GM18499 (cell line): ENCODE measurements around the gene HOXB4.

Experiments
- ATAC-seq: cut with Tn5 transposase; IDR thresholded peaks from one replicate; pipeline ENCODE4 v1.9.1; 2021; ENCODE audit warnings: moderate number of reproducible peaks; ENCODE audit not compliant: insufficient read depth, unreplicated experiment

The HOXB4 gene

DNA sequence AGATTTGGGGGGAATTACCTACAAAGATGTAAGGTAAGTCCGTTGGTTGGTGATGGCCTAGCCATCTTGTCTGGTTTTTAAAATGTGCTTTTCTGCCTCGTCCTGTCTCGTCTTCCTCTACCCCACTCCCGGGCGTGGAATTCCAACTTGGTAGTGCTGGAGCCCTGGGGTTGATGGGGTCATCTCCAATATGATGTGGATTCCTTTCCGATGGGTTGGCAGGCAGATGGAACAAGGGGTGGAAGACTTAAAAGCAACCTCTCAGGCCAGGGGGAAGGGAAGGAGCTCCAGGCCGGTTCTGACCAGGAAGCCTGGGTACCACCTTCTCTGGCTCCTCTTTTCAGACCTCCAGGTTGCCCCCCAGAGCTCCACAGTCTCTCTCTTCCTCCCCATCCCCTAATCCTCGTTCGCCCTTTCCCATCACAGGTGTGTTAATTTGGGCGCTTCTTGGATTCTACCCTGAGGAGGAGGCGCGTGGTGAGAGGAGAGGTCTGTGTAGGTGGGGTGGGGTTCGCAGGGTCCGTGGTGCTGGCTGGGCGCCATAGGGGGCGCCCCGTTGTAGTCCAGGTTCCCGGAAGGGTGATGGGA lies 28.1 kb downstream of the HOXB4 start:
- no peak for ATAC-seq

DNA sequence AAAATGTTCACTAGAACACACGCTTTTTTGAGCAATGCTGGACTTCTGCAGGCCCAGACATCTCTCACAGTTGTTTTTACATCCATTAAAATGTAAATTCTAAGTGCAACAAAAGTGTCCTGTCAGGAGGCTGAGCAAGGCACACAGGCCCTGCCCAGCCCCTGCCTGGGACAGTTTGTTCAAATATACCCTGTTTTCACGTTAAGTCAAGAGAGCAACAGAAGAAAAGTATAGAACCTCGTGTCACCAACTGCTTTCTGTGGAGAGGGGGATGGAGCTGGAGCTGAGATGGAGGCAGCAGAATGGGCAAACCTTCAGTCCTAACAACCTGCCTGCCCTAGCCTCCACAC lies 28.9 kb downstream of the HOXB4 start:
- no peak for ATAC-seq

DNA sequence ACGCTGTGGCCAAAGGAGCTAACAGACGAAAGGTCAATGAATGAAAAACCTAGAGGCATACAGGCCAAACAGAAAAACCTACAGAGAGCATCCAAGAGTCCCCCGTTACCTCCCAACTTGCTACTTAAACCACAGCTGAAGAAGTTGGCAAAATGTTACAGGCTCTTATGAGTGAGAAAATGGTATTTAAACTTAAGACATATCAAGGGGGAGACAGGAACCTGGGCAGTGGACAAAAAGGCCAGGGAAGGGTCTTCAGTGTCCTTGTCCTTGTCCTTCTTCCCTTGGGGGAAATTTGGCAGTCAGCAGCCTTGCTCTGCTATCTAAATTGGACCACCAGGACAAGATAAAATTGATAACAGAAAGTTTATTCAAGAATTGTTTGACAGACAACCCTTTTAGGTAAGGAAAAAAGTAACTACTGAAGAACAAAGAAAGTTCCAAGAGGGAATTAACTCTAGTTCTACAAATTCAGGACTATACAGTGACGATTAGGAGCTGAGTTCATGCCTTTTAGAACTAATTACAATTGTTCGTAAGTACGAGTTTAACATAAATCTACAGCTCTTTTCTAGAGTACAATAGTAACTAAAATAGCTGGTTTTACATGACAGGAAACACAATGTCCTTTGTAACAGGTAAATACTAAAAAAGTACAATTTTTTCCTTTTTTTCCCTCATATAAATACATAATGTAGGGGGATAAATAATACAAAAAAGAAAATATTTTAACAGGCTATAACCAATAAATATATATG lies 29.4 kb downstream of the HOXB4 start:
- no peak for ATAC-seq

DNA sequence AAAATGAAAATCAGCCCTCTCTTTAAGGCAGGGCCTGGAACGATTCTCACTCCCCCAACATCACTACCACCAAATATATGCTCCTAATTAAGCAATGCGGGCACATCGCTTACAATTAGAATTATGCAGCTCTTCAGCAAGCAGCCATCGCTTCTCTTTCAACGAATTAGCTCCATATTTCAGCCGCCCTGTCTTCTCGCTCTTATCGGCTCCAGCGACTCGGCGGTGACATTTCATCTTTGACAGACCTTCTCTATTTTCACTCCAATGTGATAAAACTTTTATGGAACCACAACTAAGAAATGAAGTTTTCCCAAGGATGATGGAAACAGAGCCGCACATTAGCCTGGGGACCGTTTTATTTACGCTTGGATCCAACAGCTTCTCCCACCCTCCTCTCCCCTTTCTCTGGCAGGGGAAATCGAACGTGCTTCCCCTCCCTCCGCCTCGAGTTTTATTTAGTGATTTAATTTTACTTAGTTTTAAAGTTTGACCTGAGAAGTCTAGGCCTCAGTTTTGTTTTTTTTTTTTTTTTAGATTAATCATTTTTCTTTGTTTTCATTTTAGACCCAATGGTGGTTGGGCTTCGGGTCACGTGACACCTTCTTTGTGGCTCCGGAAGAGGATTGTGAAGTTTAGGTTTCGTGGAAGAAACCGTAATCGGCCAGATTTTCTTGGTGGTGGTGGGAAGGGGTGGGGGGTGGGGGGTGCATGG lies 30.2 kb downstream of the HOXB4 start:
- ATAC-seq: no peak

DNA sequence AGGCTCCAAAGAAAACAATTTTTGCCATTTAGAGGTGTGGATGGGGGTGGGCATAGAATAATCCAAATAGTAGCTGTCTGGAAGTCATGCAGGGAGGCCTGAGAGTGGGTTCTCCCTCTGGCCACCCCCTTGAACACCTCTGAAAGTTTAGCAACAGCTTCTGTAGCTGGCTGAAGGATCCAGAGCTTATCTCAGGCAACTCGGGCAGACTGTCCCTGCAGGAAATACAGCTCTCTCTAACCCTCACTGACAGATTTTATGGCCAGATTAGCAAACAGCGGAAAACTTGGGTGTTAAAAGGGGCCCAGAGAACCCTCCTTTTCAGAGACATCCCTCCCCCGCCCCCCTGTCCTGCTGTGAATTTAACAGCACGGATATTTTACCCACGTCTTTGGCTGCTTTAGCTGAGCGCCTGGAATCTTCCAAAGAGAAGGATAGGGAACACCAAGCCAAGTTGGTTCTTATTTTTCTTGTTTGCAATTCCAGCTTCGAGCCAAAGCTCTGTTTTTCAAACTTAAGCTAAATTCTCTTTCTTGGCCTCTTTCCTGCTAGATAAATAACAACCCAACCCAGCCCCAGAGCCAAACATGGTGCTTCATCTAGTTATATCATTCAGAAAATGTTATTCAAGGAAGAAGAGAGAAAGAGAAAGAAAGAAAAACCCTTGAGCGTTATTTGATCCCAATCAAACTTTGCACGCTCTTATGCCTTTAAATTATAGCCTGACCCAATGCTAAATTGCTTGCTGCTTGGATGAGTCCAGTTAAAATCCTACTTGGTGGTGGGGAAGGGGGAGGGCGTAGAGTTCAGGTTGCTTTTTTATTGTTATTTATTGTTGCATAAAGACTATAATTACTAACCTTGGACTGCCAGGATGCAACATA lies 31.0 kb downstream of the HOXB4 start:
- no peak for ATAC-seq

DNA sequence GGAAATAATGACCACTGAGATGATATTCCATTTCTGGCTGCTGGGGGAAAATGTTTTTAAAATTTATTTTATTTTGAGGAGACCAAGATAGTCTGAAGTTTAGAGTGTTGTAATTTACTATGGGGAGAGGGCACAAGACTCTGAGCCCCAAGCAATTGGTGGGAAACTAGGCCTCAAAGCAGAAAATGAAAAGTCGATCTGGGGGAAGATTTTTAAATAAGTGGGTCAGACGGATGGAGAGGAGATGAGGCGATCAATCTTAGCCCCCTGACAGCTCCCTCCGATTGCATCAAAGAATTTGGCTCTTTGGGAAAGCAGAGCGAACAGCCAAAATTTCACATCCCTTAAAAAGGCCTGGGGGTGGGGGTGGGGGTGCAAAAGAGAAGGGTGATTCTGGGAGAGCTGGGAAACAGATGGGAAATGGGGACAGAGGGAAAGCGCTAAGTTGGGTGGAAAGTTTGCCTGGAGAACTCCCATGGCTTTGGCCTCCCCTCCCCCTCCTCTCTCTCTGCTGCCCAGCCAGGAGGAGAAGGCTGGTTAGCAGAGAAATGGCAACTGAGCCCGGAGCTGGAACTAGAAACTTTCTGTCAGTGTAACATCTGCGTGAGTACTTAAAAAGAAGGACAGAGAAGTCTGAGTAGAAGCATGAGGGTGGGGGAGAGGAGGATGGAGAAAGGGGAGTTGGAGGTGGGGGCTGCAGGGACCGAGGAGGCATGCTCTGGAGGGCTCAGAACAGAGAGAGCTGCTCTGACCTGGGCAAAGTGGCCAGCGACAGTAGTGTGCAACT lies 31.8 kb downstream of the HOXB4 start:
- ATAC-seq: no peak

DNA sequence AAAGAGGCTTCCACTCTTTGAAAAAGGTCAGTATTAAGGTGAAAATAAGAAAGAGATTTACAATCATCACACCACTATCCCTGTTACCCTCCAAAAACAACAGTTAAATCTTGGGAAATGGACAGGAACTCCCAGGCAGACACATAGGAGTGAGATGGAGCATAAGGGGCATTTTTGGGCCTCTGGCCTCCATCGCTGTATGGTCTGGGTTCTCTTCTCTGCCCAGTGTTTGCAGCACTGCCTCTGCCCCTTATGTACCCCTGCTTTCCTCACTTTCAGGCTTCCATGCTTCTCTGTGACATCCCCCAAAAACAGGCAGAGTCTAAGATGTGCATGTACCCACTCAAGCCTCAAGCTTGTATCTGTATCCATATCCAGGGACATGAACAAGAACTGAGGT lies 32.6 kb downstream of the HOXB4 start:
- ATAC-seq: no peak

DNA sequence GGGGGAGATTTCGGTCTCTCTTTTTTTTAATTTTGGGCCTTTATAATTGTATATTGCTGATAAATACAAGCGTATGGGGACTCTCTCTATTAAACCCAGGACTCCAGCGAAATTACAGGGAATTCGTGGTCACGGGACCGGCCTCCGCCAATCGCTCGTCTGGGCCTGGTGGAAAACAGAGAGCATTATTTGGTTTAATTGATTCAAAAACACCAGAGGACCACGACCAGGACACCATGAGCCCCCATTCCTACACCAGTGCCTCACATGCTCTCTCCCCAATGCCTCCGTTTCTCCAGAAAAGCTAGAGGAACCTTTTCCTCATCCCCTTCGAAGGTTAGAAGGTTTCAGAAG lies 33.2 kb downstream of the HOXB4 start, which contains the start of gene HOXB2:
Gene HOXB2 (minus strand): TSS at position 88 of the 354 bp plus-strand sequence. CDS start 198 bp downstream, outside the sequence.
- ATAC-seq: no peak

DNA sequence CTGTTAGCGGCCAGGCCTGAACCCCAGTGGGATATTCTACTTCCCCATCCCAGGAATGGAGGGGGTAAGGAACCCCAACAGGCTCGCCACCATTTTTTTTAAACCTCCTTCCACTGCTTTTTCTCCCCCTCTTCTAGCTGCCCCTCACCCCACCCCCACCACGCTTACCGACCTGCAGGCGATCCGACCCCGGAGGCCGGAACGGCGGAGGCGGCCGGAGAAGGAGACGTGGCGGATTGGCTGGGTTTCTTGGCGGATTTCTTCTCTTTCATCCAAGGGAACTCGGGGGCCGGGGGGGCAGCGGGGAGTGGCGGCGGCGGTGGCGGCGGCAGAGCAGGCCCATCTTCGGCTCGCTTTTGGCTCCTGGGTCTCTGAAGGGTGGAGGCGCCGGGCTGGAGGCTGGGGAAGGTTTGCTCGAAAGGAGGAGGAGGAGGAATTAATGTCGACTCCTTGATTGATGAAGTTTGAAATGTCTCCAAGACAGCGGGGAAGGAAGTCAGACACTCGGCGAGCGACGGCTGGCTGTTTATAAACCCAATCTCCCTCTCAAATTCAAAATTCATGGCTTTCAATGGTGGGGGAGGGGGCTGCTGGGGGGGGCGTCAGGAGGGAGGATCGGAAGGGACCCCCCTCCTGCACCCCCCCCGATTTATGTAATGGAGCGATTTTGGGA lies 33.7 kb downstream of the HOXB4 start:
- ATAC-seq: no peak

DNA sequence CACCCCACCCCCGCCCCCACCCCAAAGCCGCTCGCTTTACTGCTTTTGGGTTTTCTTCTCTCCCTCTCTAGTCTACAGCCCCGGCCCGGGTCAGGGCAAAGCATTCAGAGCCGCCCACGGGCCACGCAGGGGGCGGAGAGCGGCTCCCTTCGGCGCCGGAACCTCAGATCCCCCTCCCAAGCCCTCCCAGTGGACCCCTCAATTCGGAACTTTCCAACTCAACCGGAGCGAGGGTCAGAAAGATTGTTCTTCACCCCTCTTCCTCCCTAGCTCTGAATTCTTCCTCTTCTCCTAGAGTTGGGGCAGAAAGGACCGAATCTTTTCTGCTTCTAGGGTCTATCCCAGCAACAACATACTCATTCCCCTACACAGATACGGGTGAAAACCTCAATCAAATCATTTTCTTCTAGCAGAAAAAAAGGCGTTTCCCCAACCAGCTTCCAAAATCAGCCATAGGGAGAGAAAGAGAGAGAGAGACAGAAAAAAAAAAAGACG lies 34.2 kb downstream of the HOXB4 start:
- no peak for ATAC-seq

DNA sequence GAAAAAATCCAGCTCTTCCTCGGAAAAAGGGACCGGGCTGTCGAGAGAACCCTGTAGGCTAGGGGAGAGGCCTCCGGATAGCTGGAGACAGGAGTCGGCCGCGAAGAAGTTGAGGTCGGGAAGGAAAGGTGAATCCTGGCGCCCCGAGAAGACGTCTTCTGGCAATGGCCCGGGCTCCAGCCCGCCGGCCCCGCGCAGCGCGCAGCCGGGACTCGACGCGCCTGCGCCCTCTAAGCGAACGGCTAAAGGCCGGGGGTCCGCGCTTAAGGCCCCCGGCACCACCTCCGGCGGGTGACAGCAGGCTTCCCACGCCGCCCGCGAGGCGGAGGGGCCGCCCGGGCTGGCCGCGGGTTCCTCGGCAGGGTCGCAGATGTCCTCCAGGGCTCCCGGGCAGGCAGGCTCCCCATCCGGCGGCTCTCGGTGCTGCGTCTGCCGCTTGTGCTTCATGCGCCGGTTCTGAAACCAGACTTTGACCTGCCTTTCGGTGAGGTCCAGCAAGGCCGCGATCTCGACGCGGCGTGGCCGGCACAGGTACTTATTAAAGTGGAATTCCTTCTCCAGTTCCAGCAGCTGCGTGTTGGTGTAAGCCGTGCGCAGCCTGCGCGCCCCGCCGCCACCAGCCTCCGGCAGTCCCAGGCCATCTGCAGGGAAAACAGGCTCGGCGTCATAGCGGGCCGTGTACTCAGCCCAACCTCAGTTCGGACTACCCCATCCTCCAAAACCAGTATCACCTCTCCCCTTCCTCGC lies 34.9 kb downstream of the HOXB4 start:
- no peak for ATAC-seq

DNA sequence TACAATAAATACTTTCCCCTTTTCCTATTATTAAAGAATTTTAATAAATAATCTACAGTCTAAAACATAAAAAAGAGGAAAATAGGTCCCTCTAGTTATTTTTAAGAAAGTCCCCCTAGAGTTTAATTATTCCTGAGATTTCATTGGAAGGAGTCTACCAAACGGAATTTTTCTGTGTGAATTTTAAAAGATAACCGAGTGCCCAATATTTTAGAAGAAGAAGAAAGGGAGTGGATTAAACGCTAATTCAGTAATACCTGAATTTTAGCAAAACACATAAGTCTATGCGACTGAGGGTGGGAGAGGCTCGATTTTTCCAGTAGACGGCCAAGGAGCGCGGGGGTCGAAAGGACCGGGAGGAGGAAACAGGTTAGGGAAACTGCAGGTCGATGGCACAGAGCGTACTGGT lies 35.4 kb downstream of the HOXB4 start:
- ATAC-seq: no peak

DNA sequence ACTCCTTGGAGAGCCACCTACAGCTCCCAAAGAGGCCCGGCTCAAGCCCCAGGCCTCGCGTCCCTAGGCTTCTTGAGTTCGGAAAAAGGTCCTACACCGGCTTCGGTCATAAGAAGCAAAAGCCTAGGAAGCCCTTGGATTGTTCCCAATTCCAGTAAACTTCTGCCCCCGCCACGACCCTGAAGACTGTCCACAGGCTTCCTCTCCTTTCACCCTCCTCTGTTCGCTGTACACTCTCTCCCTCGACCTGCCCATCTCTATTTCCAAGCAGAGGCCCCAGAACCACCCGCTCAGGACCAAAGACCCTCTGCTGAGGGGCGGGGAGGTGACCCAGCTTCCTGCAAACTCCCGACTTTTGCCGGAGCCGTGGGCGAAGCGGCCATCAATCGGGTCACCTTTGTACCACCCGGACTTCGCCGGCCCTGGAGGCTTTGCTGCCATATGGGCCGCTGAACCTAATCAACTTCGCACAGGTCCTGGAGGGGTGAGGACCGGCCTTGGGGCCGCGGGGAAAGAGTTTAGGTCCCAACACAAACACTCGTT lies 36.0 kb downstream of the HOXB4 start:
- no peak for ATAC-seq

DNA sequence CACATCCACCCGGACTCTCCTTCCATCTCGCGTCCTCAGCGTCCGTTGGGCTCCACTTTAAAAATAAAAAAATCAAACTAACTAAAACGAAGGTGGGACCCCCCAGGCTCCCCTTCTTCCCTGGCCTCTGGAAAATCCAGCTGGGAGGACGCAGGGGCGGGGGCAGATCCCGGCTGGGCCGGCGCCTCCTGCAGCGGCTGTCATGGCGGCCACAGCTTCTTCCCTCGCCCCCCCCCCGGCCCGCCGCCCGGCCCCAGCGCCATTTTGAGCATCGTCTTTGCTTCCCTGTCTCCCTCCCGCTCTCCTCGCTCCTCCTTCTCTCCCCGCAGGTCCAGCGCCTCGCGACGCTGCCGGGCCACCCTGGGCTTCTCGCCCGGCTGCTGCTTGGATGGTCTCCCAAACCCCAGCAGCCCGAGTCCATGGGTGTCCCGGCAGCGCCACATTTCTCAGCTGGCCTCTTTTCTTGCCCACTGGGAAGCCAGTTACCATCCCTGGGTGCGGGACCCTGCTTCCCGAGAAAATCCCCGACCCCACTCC lies 36.5 kb downstream of the HOXB4 start:
- no peak for ATAC-seq

DNA sequence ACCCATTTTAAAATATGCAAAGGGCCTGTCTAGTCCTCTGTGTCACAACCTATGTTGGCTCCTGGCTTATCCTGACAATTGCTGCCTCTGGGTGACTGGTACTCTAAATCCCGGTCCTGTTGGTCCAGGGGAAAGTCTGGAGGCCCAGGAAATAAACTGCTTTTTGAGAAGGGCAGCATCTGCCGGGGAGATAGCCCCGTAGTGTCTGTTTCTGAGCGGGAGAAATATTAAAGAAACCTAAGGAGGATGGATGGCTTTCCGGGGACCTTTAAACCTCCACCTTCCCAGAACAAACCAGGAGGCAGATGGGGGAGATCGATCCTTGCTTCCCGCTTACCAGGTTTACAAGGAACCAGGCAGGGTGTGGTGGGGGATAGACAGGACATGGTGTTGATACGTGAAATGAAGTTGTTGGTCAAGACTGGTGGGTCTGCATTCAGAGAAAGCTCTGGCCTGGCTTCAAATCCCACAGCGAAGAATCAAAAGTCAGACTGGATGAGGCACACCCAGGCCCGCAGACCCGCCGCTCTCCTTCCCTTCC lies 37.0 kb downstream of the HOXB4 start:
- no peak for ATAC-seq

DNA sequence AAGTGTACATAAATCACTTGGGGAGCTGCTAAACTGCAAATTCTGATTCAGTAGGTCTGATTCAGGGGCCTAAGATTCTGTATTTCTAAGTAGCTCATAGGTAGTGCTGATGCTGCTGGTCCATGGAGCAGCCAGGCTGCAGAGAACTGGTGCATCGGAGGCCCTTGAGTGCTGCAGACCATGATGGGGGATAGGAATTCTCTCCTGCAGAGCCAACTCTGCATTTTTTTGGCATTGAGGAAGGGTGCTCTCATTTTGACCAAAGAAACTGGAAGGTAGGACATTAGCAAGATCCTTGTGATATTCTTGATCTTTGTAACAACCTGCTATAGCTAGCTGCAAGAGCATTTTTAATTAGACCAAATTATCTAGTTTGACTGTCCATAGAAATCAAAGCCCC lies 37.9 kb downstream of the HOXB4 start:
- ATAC-seq: no peak

DNA sequence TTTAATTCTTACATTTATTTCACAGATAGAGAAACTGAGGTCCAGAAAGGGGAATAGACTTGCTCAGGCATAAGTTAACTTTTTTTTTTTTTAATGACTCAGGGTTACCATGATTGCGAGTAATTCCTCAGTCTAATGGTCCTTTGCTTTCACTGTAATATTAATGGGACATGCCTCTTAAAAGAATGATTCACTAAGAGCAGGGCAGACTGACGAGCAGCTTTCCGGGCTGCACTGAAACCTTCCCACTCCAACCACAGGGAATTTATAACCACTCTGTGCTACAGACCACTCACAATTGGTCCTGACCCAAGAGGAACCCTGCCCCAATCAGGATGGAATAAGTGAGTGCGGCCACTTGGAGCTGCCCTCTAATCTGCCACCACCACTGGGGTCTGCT lies 39.0 kb downstream of the HOXB4 start:
- no peak for ATAC-seq

DNA sequence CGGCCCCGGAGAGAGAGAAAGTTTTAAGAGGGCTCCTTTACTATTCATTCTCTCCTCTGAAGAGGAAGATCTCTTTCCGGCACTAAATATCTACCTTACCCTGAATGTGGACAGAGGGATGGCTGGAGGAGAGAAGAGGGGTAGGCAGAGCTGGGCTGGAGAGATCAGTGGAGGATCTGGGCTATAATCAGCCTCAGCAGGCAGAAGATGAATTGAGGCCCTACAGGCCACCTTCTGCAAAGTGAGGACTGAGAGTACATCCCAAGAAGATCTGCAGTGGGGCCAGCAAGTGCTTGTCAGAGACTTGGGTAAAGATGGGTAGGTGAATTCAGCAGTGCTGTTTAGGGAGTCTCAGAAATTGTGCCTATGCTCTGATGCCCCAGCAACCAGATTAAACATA lies 40.8 kb downstream of the HOXB4 start:
- ATAC-seq: no peak
